Smooth muscle cell of bladder (primary cell): ENCODE results near the gene OR11A1. TPM values are rescaled to one million over a fixed set of nuclear protein-coding genes. Genes with fewer than 3 reads are reported as not detected.

ENCODE experiments used
- total RNA-seq: library from RNA; depleted of rRNA; stranded (reverse); fragments of >200 nt; gene quantifications from 2 replicates; pipeline ENCODE4 v1.2.3, GENCODE V29; 2014

OR11A1 gene, protein sequence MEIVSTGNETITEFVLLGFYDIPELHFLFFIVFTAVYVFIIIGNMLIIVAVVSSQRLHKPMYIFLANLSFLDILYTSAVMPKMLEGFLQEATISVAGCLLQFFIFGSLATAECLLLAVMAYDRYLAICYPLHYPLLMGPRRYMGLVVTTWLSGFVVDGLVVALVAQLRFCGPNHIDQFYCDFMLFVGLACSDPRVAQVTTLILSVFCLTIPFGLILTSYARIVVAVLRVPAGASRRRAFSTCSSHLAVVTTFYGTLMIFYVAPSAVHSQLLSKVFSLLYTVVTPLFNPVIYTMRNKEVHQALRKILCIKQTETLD
- not detected in 2 replicates for total RNA-seq

DNA sequence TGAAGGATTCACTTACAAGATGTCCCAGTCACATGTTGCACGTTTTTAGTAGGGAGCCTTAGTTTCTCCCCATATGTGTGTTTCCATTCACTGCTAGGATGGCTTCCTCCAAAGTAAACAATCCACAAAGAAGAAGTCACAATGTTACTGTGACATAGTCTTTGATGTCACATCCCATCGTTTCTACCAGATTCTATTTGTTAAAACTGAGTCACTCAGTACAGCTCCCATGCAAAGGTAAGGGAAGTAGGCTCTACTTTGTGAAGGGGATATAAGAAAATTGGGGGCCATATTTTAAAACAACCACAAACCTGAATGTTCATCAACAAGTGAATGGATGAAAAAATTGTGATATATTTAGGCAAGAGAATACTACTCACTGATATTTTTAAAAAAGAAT lies at the start of gene OR11A1, which contains the start of gene OR2H1:
OR11A1 (minus strand) TSS at position 101 of the 400 bp plus-strand sequence. CDS start 29,430 bp downstream, outside the sequence.
OR2H1 (plus strand) TSS at position 185 of the 400 bp plus-strand sequence. CDS start 4,615 bp downstream, outside the sequence.

DNA sequence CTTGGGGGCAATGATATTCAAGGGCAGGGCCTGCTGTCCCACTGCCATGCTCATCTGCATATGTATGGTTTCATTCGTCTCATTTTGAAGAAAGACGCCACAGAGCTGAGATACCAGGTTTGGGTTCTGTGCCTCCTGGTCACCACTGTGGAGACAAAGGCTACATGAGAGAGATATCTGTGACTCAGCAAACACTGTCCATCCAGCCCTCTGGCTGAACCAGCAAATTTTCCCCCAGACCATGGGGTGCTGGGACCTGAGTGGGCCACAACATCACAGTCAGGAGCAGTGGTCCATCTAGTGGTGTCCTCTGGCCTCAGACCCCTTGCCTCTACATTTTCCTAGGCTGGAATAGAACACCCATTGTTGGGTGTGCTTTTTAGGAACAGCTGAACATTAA lies 30.8 kb upstream of the OR11A1 start, which contains the start of gene MAS1L:
MAS1L (minus strand) TSS at position 297 of the 400 bp plus-strand sequence; CDS start at position 243, 54 bp downstream.

DNA sequence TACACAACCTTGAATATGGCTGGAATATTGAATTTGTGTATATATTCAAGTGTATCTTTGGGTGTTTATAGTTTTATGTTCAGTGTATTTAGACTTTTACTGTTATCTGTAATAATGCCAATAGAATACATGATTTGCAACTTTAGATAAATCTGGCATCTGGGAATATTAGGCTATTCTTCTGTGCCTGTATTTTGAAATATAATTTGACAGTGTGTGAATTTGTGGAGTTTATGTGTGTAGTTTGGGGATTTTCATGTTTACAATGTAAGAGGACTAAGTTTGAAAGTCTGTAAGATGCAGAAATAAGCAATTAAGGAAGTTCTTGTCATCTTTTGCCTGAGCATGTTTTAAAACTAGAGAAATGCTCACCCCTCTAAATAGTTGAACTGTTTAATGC lies 17.9 kb downstream of the OR11A1 start, which contains the start of gene OR10C1:
OR10C1 (plus strand) TSS at position 301 of the 400 bp plus-strand sequence. CDS start 710 bp downstream, outside the sequence.

DNA sequence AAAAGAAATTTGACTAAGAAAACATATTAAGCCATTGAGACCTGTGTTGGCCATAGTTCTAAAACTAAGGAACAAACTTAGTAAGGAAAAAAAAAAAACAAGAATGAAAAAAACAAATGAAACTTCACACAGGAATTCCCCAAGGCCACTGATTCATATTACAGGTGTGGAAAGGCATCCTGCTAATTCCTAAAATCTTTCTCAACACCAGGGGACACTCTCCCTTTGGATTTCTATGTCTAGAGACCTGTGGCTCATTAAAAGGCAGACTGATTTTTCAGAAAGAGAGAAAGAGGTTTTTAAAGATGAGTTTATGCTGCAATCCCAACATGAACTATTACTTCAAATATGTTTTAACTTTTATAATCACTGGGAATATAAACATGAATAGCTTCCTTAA lies 42.3 kb downstream of the OR11A1 start, which contains the start of gene OR12D1:
OR12D1 (plus strand) TSS at position 341 of the 400 bp plus-strand sequence.

DNA sequence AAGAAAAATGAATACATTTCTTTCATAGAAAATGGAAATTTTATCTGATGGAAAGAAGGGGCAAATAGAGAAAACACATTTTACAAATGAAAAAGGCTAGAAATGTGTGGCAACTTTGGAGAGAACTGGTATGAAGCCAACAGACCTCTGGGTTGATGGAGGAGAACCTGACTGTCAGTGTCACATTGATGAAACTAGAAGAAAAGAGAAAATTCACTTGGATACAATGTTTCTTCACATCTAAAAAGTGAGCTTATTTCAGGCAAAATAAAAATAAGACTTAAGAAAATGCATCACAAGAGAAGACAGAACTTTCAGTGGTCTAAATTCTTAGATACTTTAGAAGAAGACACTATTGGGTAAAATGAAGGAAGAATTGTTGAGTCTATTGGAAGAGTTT lies 61.5 kb downstream of the OR11A1 start, which contains the start of gene OR12D2:
OR12D2 (plus strand) TSS at position 301 of the 400 bp plus-strand sequence. CDS start 1,069 bp downstream, outside the sequence.

Other genes with a start within 250 kb of the OR11A1 start
- gene OR14J1, start 155.4 kb downstream of the OR11A1 start, total RNA-seq = not detected in 2 replicates
- not detected in 2 replicates for gene OR5V1, start 88.2 kb downstream of the OR11A1 start, total RNA-seq
- gene OR12D3, start 81.8 kb downstream of the OR11A1 start, total RNA-seq = not detected in 2 replicates
- not detected in 2 replicates for gene OR12D2, start 61.4 kb downstream of the OR11A1 start, total RNA-seq
- not detected in 2 replicates for gene OR12D1, start 42.1 kb downstream of the OR11A1 start, total RNA-seq
- gene OR10C1, start 17.8 kb downstream of the OR11A1 start, total RNA-seq = not detected in 2 replicates
- 0.14 TPM in 1 of 2 replicates, not detected in the other for gene OR2H1, start 84 bp upstream of the OR11A1 start, total RNA-seq
- gene MAS1L, start 30.9 kb upstream of the OR11A1 start, total RNA-seq = not detected in 2 replicates
- gene UBD, start 102.7 kb upstream of the OR11A1 start, total RNA-seq = not detected in 2 replicates
- not detected in 2 replicates for gene OR2H2, start 128.1 kb upstream of the OR11A1 start, total RNA-seq
- 10.2 and 13.5 TPM in 2 replicates for gene GABBR1, start 176.1 kb upstream of the OR11A1 start, total RNA-seq
- gene MOG, start 200.0 kb upstream of the OR11A1 start, total RNA-seq = not detected in 2 replicates
- 0.37 TPM in 1 of 2 replicates, not detected in the other for gene ZFP57, start 224.1 kb upstream of the OR11A1 start, total RNA-seq